H9 (cell line): ENCODE data around the gene GPD2. TPM values are rescaled to one million over a fixed set of nuclear protein-coding genes. Genes with fewer than 3 reads are reported as not detected.

ENCODE experiments used
- DNase-seq: peaks from one replicate; pipeline ENCODE4 v3.0.0-alpha.2; 2017
- H2AFZ ChIP-seq: one replicate; pipeline ENCODE4 v1.6.1; 2013; ENCODE audit warnings: mild to moderate bottlenecking, low read length, control low read depth, moderate library complexity
- H2AK5ac ChIP-seq: 2 replicates; pipeline ENCODE4 v1.6.1; 2013; ENCODE audit warnings: low read length, control low read depth, mixed read lengths; ENCODE audit not compliant: insufficient read length
- H2BK120ac ChIP-seq: one replicate; pipeline ENCODE4 v1.6.1; 2013; ENCODE audit warnings: low read depth, mild to moderate bottlenecking, low read length, control low read depth, inconsistent platforms; ENCODE audit not compliant: poor library complexity, severe bottlenecking
- H2BK12ac ChIP-seq: 2 replicates; pipeline ENCODE4 v1.6.1; 2013; ENCODE audit warnings: low read length, control low read depth, mixed read lengths, low read depth; ENCODE audit not compliant: insufficient read length
- H2BK15ac ChIP-seq: 2 replicates; pipeline ENCODE4 v1.6.1; 2013; ENCODE audit warnings: low read depth, low read length, control low read depth
- H2BK20ac ChIP-seq: one replicate; pipeline ENCODE4 v1.6.1; 2013; ENCODE audit warnings: low read depth, mild to moderate bottlenecking, low read length, control low read depth, inconsistent platforms; ENCODE audit not compliant: poor library complexity, severe bottlenecking
- H2BK5ac ChIP-seq: 2 replicates; pipeline ENCODE4 v1.6.1; 2013; ENCODE audit warnings: low read length, control low read depth, mixed read lengths; ENCODE audit not compliant: insufficient read length
- H3K14ac ChIP-seq: 2 replicates; pipeline ENCODE4 v1.6.1; 2013; ENCODE audit warnings: low read length, control low read depth; ENCODE audit not compliant: insufficient read depth
- H3K18ac ChIP-seq: 2 replicates; pipeline ENCODE4 v1.6.1; 2013; ENCODE audit warnings: low read depth, mild to moderate bottlenecking, mixed read lengths, low read length, control low read depth; ENCODE audit not compliant: insufficient read length
- H3K23ac ChIP-seq: 2 replicates; pipeline ENCODE4 v1.6.1; 2013; ENCODE audit warnings: low read length, control low read depth, mixed read lengths, low read depth; ENCODE audit not compliant: insufficient read length
- H3K23me2 ChIP-seq: 2 replicates; pipeline ENCODE4 v1.6.1; 2013; ENCODE audit warnings: low read depth, mild to moderate bottlenecking, mixed read lengths, low read length, control low read depth; ENCODE audit not compliant: insufficient read length, poor library complexity, severe bottlenecking
- H3K27ac ChIP-seq: 2 replicates; pipeline ENCODE4 v1.5.1; 2013; ENCODE audit warnings: low read length, control low read depth, mixed read lengths, low read depth; ENCODE audit not compliant: insufficient read length
- H3K27me3 ChIP-seq: 2 replicates; pipeline ENCODE4 v1.6.1; 2013; ENCODE audit warnings: low read length, control low read depth, inconsistent platforms; ENCODE audit not compliant: insufficient read depth
- H3K4ac ChIP-seq: 2 replicates; pipeline ENCODE4 v1.6.1; 2013; ENCODE audit warnings: low read depth, mild to moderate bottlenecking, control low read depth, inconsistent platforms, low read length, moderate library complexity
- H3K4me1 ChIP-seq: 2 replicates; pipeline ENCODE4 v1.6.1; 2013; ENCODE audit warnings: low read length, control low read depth, inconsistent platforms; ENCODE audit not compliant: insufficient read depth
- H3K4me2 ChIP-seq: 2 replicates; pipeline ENCODE4 v1.6.1; 2013; ENCODE audit warnings: low read length, control low read depth, mixed read lengths; ENCODE audit not compliant: insufficient read length, insufficient read depth
- H3K56ac ChIP-seq: 2 replicates; pipeline ENCODE4 v1.6.1; 2013; ENCODE audit warnings: low read depth, mild to moderate bottlenecking, mixed read lengths, low read length, control low read depth; ENCODE audit not compliant: insufficient read length
- H3K79me1 ChIP-seq: 2 replicates; pipeline ENCODE4 v1.6.1; 2013; ENCODE audit warnings: low read depth, mild to moderate bottlenecking, moderate library complexity, low read length, control low read depth, inconsistent platforms; ENCODE audit not compliant: insufficient read depth, poor library complexity, severe bottlenecking
- H3K79me2 ChIP-seq: 2 replicates; pipeline ENCODE4 v1.6.1; 2013; ENCODE audit warnings: low read length, control low read depth, inconsistent platforms; ENCODE audit not compliant: insufficient read depth
- H3K9ac ChIP-seq: 2 replicates; pipeline ENCODE4 v1.6.1; 2013; ENCODE audit warnings: low read length, control low read depth, mixed read lengths; ENCODE audit not compliant: insufficient read length; ENCODE audit errors: extremely low read depth
- H3K9me3 ChIP-seq: one replicate; pipeline ENCODE4 v1.6.1; 2013; ENCODE audit warnings: low read depth, low read length, inconsistent platforms; ENCODE audit not compliant: control insufficient read depth
- H3T11ph ChIP-seq: one replicate; pipeline ENCODE4 v1.6.1; 2013; ENCODE audit warnings: mild to moderate bottlenecking, low read length, control low read depth, inconsistent platforms
- H4K20me1 ChIP-seq: one replicate; pipeline ENCODE4 v1.6.1; 2013; ENCODE audit not compliant: control insufficient read depth, insufficient read length, insufficient read depth
- H4K5ac ChIP-seq: 2 replicates; pipeline ENCODE4 v1.6.1; 2013; ENCODE audit warnings: low read depth, mild to moderate bottlenecking, mixed read lengths, low read length, control low read depth; ENCODE audit not compliant: insufficient read length
- H4K8ac ChIP-seq: replicated peaks from 2 replicates; pipeline ENCODE4 v1.6.1; 2013; ENCODE audit warnings: low read length, control low read depth, mixed read lengths, low read depth; ENCODE audit not compliant: insufficient read length
- H4K91ac ChIP-seq: 2 replicates; pipeline ENCODE4 v1.6.1; 2013; ENCODE audit warnings: low read depth, mild to moderate bottlenecking, moderate library complexity, mixed read lengths, low read length, control low read depth; ENCODE audit not compliant: insufficient read length
- H3K27ac Mint-ChIP-seq, 3 experiments: 2 replicates in 2 of 3; 3 replicates in 1 of 3; pipeline ENCODE4 v1.8.0; 2020 to 2021; ENCODE audit warnings: mixed read lengths in 3 of 3, mild to moderate bottlenecking in 1 of 3, moderate library complexity in 1 of 3
- H3K27me3 Mint-ChIP-seq: 2 replicates; pipeline ENCODE4 v1.8.0; 2021; ENCODE audit warnings: low read depth, mild to moderate bottlenecking, moderate library complexity, mixed read lengths
- H3K36me3 Mint-ChIP-seq, 3 experiments: 2 replicates in 2 of 3; 3 replicates in 1 of 3; pipeline ENCODE4 v1.8.0; 2020 to 2021; ENCODE audit warnings: low read depth in 3 of 3, mixed read lengths in 3 of 3; ENCODE audit not compliant: insufficient read depth in 1 of 3
- H3K4me1 Mint-ChIP-seq, 2 experiments: 2 replicates each; pipeline ENCODE4 v1.8.0; 2020; ENCODE audit warnings: mixed read lengths in 2 of 2
- H3K4me3 Mint-ChIP-seq, 2 experiments: 2 replicates in 1 of 2; 3 replicates in 1 of 2; pipeline ENCODE4 v1.8.0; 2020 to 2021; ENCODE audit warnings: mild to moderate bottlenecking in 2 of 2, mixed read lengths in 2 of 2, moderate library complexity in 1 of 2
- H3K9me3 Mint-ChIP-seq, 2 experiments: 2 replicates in 1 of 2; 3 replicates in 1 of 2; pipeline ENCODE4 v1.8.0; 2020; ENCODE audit warnings: mild to moderate bottlenecking in 2 of 2, mixed read lengths in 2 of 2, moderate library complexity in 1 of 2
- CTCF ChIP-seq: fragments of 200-600 bp; sonication (generic); conservative IDR thresholded peaks from 3 replicates; pipeline ENCODE4 v1.8.0; 2021; ENCODE audit warnings: antibody characterized with exemption, mild to moderate bottlenecking
- WGBS: extraction: QIAGEN DNeasy Blood & Tissue Kit; methylation state at CpG from one replicate; pipeline ENCODE4 v1.1.7; 2013; ENCODE audit warnings: missing lambda C conversion rate, low lambda C conversion rate, mixed read lengths; ENCODE audit not compliant: insufficient read length; ENCODE audit errors: extremely low coverage; 5-methylcytosine and 5-hydroxymethylcytosine counted together
- total RNA-seq: library from RNA; stranded (reverse); gene quantifications from 2 replicates; pipeline ENCODE4 v1.2.1, GENCODE V29; 2021

The GPD2 gene
- total RNA-seq, 1 experiment from 2014 or later = 46.0 TPM

- Histone ChIP-seq H3K79me1 (no peaks in the 10 kb centered on the region), H2BK15ac (no peak overlapping the region), H2AFZ (no peak overlapping the region), H4K91ac (no peak overlapping the region), H3K23me2 (peaks cover 7% of the 10 kb centered on the region), H3K23ac (no peak overlapping the region), H4K8ac (no peak overlapping the region), H4K5ac (no peak overlapping the region), H3K14ac (no peak overlapping the region), H3K4me1 (0 out of 2 replicates have a peak, but pooled peaks cover 5% of the 10 kb centered on the region), H3K56ac (no peak overlapping the region), H3K4me2 (peak overlapping the region; percentile 71), H3K27me3 (no peaks in the 10 kb centered on the region), H3K27ac (no peak overlapping the region), H2AK5ac (no peak overlapping the region), H3K9ac (no peak overlapping the region), H3T11ph (no peak overlapping the region), H2BK5ac (no peak overlapping the region), H4K20me1 (no peaks in the 10 kb centered on the region), H2BK20ac (no peak overlapping the region), H3K18ac (no peak overlapping the region), H2BK120ac (no peak overlapping the region), H2BK12ac (no peak overlapping the region), H3K4ac (no peak overlapping the region), H3K9me3 (no peaks in the 10 kb centered on the region), H3K79me2 (peaks cover 7% of the 10 kb centered on the region; the same call in 1 of the 2 replicates)
- Mint-ChIP-seq H3K36me3 (peaks cover 4 to 9% (median 7%) of the 10 kb centered on the region in 3 experiments; a peak in 5 of 7 replicates), H3K27ac (no peak overlapping the region), H3K27me3 (no peaks in the 10 kb centered on the region), H3K4me1 (peaks cover 35 to 38% of the 10 kb centered on the region in 2 experiments), H3K4me3 (peak overlapping the region; percentile 77 to 93), H3K9me3 (no peaks in the 10 kb centered on the region; a peak in 1 of 5 replicates)
- WGBS = no CpG with 5 or more reads among the region's 6 CpGs
- no peak for DNase-seq
- TF ChIP-seq CTCF = no peak
Observed at GRCh38 chr2:156437272-156437930, 1.2 kb downstream of the GPD2 start.
